Amniotic stem cell (primary cell): ENCODE data around the gene PTGES3L.
"Not testable (repeated sequence)": the region's sequence is repeated elsewhere in the genome, so short reads cannot be mapped to it uniquely, and the experiment has no call there.

Experiments used
- DNase-seq: peaks from one replicate; lab custom pipeline; 2025; lab: John Stamatoyannopoulos, UW

PTGES3L gene

GRCh38 chr17:43014020-43014648 is 34.3 kb upstream of the PTGES3L start:
- DNase-seq = no peak

GRCh38 chr17:43013296-43013695 is 33.4 kb upstream of the PTGES3L start:
- DNase-seq = no peak

- no peak for DNase-seq
These were observed 32.0 kb upstream of the PTGES3L start for GRCh38 chr17:43011728-43012472.

GRCh38 chr17:43010667-43011308 is 30.9 kb upstream of the PTGES3L start:
- no peak for DNase-seq

GRCh38 chr17:43006639-43007551 is 27.0 kb upstream of the PTGES3L start, which contains the start of gene IFI35:
Gene IFI35, plus strand, starts transcription at chr17:43006784. Its CDS starts 164 bp downstream, at chr17:43006948.
- DNase-seq = peak; percentile 17

- DNase-seq = no peak
These were observed 23.8 kb upstream of the PTGES3L start for GRCh38 chr17:43003542-43004172.

GRCh38 chr17:43000894-43001293 is 21.0 kb upstream of the PTGES3L start:
- DNase-seq = not testable (repeated sequence)

GRCh38 chr17:42999003-42999525 is 19.2 kb upstream of the PTGES3L start:
- DNase-seq = no peak

GRCh38 chr17:42997984-42998938 is 18.4 kb upstream of the PTGES3L start, which contains the start of gene RPL27:
Gene RPL27, plus strand, starts transcription at chr17:42998419. Its CDS starts 332 bp downstream, at chr17:42998751.
- DNase-seq = peak; percentile 99

GRCh38 chr17:42997390-42997983 is 17.6 kb upstream of the PTGES3L start:
- DNase-seq = no peak

GRCh38 chr17:42993913-42994312 is 14.0 kb upstream of the PTGES3L start:
- DNase-seq = not testable (repeated sequence)

GRCh38 chr17:42992872-42993271 is 13.0 kb upstream of the PTGES3L start:
- DNase-seq = no peak

- DNase-seq = no peak
These were observed 11.6 kb upstream of the PTGES3L start for GRCh38 chr17:42991471-42991870.

- DNase-seq = peak; percentile 6
These were observed 10.1 kb upstream of the PTGES3L start for GRCh38 chr17:42989726-42990652.

GRCh38 chr17:42989141-42989540 is 9.3 kb upstream of the PTGES3L start:
- no peak for DNase-seq

- DNase-seq = no peak
These were observed 5.3 kb upstream of the PTGES3L start for GRCh38 chr17:42985225-42985624.

- DNase-seq = no peak
These were observed 2.4 kb upstream of the PTGES3L start for GRCh38 chr17:42982266-42982665.

GRCh38 chr17:42980766-42981397 is 1.0 kb upstream of the PTGES3L start:
- DNase-seq = peak; percentile 25
